ENCODE measurements around the gene CPXM2.

DNA sequence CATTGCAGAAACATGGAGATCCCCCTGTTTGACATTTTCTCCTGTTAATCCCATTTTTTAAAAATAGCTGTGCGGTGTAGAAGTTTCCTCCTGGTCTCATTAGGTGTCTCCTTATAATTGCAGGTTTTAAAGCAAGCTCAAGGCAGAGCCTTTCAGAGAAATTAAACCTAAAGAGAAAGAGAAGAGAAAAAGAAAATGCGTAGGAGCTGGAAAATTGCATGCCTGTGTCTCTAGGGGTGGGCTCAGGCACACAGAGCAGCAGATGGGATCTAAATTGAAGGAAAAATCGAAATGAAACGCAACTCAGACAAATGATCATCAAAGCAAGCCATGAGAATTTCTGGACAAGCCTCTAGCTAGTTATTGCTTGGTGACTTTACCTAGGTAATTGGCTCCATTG is 185.4 kb downstream of the CPXM2 start:
- no peak for TF ChIP-seq POLR2AphosphoS5 (IDR thresholded peaks at IDR 0.05)
- TF ChIP-seq, protein P1, sequence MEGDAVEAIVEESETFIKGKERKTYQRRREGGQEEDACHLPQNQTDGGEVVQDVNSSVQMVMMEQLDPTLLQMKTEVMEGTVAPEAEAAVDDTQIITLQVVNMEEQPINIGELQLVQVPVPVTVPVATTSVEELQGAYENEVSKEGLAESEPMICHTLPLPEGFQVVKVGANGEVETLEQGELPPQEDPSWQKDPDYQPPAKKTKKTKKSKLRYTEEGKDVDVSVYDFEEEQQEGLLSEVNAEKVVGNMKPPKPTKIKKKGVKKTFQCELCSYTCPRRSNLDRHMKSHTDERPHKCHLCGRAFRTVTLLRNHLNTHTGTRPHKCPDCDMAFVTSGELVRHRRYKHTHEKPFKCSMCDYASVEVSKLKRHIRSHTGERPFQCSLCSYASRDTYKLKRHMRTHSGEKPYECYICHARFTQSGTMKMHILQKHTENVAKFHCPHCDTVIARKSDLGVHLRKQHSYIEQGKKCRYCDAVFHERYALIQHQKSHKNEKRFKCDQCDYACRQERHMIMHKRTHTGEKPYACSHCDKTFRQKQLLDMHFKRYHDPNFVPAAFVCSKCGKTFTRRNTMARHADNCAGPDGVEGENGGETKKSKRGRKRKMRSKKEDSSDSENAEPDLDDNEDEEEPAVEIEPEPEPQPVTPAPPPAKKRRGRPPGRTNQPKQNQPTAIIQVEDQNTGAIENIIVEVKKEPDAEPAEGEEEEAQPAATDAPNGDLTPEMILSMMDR (IDR thresholded peaks at IDR 0.05): no peak
